ENCODE data around the gene TAC3.
"Not testable (repeated sequence)": the region's sequence is repeated elsewhere in the genome, so short reads cannot be mapped to it uniquely, and the experiment has no call there.

Gene TAC3

DNA sequence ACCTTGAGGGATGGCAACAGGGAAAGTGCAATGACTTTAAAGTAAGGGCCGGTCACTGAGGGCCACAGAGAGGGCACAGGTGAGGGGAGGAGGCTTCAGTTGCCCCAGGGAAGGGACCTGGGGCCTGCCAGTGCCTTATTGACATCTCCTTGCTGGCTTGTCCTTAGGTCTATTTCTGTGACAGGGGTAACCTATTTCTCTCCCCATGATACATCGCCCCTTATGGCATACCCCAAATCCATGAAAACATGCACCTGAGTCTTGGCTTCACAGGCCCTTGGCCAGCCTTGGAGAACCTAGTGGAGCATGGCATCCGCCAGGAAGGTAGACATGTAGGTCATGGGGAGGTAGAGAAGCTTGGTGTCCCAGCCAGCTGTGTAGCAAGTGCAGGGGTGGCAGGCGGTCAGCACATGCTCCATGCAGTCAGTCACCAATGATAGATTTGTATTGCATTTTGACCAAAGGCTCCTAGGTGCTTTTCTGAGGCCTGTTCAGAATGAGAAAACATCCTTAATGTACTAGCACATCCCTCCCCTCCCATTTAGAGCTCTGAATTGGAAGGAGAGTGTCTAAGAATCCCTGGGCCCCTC lies 35.3 kb downstream of the TAC3 start:
- DNase-seq: no peak

DNA sequence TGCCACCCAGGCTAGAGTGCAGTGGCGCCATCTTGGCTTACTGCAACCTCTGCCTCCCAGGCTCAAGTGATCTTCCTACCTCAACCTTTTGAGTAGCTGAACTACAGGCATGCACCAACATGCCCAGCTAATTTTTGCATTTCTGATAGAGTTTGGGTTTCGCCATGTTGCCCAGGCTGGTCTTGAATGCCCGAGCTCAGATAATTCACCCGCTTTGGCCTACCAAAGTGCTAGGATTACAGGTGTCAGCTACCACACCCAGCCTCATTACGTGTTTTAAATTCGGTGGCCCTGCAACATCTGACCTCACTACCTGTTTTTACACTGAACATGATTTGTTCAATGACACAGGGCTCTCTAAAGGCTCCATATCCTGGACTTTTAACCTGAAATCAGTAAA lies 36.1 kb downstream of the TAC3 start:
- no peak for DNase-seq

DNA sequence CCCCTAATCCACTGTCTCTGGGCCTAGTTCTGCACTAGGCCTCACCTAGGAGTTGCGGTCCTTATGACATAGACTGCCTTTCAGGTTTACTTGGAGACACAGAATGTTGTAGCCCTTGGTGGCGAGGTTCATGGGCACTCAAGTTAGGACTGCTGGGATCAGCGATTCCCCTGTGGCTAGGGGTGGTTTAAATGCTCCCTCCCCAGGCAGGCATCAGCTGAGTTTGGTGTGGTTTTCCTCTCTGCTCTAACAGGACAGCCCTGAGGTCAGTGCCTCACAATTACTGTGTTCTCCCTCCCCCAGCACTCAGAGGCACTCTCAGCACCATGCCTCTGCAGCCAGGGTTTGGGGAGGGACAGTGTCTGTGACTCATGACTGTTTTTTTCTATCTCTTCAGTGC lies 36.7 kb downstream of the TAC3 start:
- no peak for DNase-seq

DNA sequence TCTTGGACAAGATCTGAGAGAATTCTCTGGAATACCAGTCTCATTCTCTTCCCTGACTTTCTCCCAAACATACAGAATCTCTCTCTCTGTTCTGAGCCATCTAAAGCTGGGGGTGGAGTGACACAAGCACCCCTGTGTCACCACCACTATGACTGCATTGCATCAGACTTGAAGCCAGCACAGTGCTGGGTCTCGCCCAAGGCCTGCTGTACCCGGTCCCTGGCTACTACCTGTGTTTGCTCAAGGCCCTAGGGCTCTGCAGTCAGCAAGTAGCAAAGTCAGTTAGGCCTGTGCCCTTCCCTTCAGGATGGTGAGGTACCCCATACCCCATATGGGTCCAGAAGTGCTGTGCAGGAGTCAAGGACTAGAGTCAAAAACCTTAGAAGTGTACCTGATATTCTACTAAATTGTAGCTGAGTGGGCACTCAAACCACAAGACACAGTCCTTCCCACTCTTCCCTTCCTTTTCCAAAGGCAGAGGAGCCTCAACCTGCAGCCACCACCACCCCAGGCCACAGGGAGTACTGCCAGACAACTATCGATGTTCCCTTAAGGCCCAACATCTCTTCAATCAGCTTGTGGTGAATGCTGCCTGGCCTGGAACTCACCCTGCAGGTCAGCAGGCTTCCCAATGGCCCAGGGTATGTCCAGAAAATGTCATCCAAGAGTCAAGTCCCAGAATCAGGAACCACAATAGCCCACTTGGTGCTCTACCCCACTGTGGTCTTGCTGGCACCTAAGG lies 37.8 kb downstream of the TAC3 start:
- DNase-seq: no peak

DNA sequence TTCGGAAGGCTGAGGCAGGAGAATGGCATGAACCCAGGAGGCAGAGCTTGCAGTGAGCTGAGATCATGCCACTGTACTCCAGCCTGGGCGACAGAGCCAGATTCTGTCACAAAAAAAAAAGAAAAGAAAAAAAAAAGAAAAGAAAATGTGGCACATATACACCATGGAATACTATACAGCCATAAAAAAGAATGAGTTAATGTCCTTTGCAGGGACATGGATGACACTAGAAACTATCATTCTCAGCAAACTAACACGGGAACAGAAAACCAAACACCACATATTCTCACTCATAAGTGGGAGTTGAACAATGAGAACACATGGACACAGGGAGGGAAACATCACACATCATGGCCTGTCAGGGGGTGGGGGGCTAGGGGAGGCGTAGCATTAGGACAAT lies 39.0 kb downstream of the TAC3 start:
- not testable (repeated sequence) for DNase-seq

DNA sequence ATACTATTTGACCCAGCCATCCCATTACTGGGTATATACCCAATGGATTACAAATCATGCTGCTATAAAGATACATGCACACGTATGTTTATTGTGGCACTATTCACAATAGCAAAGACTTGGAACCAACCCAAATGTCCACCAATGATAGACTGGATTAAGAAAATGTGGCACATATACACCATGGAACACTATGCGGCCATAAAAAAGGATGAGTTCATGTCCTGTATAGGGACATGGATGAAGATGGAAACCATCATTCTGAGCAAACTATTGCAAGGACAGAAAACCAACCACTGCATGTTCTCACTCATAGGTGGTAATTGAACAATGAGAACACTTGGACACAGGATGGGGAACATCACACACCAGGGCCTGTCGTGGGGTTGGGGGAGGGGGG lies 42.1 kb downstream of the TAC3 start:
- DNase-seq: not testable (repeated sequence)

DNA sequence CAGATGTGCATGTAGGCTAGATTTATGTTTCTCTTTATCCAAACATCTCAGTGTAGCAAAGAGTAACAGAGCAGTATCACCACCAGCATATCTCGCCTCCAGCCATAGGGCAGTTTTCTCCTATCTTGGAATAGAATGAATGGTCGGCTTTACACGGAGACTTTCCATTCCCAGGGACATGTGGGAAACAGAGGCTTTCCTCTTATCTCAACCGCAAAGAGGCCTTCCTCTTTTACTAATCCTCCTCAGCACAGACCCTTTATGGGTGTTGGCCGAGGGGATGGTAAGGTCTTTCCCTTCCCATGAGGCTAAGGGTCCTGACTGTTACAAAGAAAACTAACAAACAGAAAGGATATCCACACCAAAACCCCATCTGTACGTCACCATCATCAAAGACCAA lies 47.4 kb downstream of the TAC3 start:
- DNase-seq: not testable (repeated sequence)

DNA sequence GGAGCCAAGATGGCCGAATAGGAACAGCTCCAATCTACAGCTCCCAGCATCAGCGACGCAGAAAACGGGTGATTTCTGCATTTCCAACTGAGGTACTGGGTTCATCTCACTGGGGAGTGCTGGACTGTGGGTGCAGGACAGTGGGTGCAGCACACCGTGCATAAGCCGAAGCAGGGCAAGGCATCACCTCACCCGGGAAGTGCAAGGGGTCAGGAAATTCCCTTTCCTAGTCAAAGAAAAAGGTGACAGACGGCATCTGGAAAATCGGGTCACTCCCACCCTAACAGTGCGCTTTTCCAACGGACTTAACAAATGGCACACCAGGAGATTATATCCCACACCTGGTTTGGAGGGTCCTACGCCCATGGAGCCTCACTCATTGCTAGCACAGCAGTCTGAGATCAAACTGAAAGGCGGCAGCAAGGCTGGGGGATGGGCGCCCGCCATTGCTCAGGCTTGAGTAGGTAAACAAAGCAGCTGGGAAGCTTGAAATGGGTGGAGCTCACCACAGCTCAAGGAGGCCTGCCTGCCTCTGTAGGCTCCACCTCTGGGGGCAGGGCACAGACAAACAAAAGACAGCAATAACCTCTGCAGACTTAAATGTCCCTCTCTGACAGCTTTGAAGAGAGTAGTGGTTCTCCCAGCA lies 50.2 kb downstream of the TAC3 start:
- not testable (repeated sequence) for DNase-seq

DNA sequence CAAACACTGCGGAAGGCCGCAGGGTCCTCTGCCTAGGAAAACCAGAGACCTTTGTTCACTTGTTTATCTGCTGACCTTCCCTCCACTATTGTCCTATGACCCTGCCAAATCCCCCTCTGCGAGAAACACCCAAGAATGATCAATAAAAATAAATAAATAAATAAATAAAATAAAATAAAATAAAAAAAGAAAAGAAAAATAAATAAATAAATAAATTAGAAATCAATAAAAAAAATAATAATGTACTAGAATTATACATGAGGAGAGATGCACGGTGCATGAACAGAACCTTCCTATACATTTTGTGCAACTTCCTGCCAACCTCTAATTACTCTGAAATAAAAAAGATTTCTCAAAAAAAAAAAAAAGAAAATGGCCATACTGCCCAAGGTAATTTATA lies 51.2 kb downstream of the TAC3 start:
- DNase-seq: not testable (repeated sequence)

DNA sequence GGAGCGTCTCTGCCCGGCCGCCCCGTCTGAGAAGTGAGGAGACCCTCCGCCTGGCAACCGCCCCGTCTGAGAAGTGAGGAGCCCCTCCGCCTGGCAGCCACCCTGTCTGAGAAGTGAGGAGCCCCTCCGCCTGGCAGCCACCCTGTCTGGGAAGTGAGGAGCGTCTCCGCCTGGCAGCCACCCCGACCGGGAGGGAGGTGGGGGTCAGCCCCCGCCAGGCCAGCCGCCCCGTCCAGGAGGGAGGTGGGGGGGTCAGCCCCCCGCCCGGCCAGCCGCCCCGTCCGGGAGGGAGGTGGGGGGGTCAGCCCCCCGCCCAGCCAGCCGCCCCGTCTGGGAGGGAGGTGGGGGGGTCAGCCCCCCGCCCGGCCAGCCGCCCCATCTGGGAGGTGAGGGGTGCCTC lies 52.8 kb downstream of the TAC3 start:
- DNase-seq: not testable (repeated sequence)

DNA sequence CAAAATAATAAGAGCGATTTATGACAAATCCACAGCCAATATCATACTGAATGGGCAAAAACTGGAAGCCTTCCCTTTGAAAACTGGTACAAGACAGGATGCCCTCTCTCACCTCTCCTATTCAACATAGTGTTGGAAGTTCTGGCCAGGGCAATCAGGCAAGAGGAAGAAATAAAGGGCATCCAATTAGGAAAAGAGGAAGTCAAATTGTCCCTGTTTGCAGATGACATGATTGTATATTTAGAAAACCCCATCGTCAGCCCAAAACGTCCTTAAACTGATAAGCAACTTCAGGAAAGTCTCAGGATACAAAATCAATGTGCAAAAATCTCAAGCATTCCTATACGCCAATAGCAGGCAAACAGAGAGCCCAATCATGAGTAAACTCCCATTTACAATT lies 54.1 kb downstream of the TAC3 start:
- not testable (repeated sequence) for DNase-seq
